GM20000 (cell line): ENCODE measurements around the gene SMAD4.

Experiments used
- DNase-seq: peaks from one replicate; pipeline ENCODE4 v3.0.0; 2012; ENCODE audit warnings: low spot score
- CTCF ChIP-seq: IDR thresholded peaks from 2 replicates; pipeline ENCODE4 v1.5.1; 2012; ENCODE audit warnings: mild to moderate bottlenecking, control low read depth; ENCODE audit errors: extremely low read depth, missing control alignments

SMAD4 gene

GRCh38 chr18:51025512-51025911 lies 4.5 kb upstream of the SMAD4 start:
- no peak for TF ChIP-seq CTCF
- no peak for DNase-seq

DNA sequence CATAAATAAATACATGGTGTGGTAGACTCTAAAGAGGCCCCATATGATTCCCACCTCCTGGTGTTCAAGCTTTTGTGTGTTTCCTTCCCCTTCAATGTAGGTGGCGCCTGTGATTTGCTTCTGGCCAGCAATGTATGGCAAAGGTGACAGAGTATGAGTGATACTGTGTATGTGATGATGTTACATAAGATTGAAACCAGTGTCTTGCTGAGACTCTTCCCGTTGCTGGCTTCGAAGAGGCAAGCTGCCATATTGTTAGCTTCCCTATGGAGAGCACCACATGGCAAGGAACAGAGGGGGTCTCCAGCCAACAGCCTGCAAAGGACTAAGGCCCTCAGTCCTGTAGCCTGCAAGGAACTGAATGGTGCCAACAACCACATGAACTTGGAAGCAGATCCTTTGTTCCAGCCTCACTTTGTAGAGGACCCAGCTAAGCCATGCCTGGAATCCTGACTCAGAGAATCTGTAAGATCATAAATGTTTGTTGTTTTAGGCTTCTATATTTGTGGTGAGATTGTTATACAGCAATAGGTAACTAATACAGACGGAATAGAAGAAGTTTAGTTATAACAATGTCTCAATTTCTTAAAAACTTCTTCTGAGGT lies 1.7 kb upstream of the SMAD4 start:
- peak; percentile 10 for TF ChIP-seq CTCF
- no peak for DNase-seq

- no peak for DNase-seq
- no peak for TF ChIP-seq CTCF
Measured at GRCh38 chr18:51029378-51029693, 677 bp upstream of the SMAD4 start.

DNA sequence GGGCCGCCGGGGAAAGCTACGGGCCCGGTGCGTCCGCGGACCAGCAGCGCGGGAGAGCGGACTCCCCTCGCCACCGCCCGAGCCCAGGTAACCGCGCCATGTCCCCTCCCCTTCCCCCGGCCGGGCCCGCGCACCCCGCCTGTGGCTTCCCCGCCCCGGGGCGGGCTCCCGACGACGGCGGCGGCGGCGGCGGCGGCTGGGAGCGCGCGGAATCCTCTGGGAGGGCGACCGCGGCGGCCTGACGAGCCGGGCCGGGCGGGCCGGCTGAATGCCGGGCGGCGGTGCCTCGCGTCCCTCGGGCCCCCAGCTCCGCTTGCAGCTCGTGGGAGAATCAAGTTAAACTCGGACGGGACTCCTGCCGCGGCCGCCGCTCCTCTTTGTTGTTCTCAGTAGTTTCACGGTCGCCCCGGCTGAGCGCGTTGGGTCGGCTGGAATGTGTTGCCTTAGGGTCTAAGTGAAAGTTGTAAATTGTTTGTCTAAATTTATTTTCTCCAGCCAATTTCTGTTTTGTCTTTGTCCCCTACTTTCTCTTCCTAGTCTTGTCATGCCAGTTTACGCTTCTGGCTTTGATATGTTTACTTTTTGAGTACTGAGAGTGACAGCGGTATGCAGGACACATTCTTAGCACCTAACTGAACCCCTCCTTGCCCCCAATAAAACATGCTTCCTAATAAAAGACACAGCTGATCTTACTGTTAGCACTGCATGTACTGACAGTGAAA lies 685 bp downstream of the SMAD4 start:
- TF ChIP-seq CTCF: no peak
- peak; percentile 87 for DNase-seq

- DNase-seq: no peak
- TF ChIP-seq CTCF: no peak
Measured at GRCh38 chr18:51032193-51032592, 2.2 kb downstream of the SMAD4 start.

DNA sequence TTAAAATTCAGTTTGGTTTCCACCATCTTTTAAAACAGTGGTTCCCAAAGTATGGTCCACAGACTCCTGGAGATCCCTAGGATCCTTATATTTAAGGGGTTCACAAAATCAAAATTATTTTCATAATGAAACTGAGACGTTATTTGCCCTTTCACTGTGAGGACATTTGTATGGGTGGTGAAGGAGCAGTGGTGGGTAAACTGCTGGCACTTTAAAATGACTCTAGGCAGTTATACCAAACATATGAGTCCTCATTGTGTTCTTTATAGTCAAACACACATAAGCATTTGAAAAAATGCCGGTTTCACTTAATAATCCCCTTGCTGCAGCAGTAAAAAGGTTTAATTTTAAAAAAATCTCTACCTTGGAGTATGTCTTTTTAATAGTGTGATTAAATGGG lies 7.2 kb downstream of the SMAD4 start:
- TF ChIP-seq CTCF: no peak
- no peak for DNase-seq

- TF ChIP-seq CTCF: no peak
- no peak for DNase-seq
Measured at GRCh38 chr18:51038110-51038509, 8.1 kb downstream of the SMAD4 start.
